Vagina (tissue), 2 donors: ENCODE data around the gene MUS81.

ENCODE experiments used
- CTCF ChIP-seq, 3 experiments: fragments of 450-650 bp in 2 of 3; fragments of 200-600 bp in 1 of 3; sonication (generic) in 1 of 3; IDR thresholded peaks; one replicate each; pipeline ENCODE4 v1.5.1; 2017 to 2019; ENCODE audit warnings: antibody characterized with exemption in 3 of 3, mild to moderate bottlenecking in 2 of 3, moderate library complexity in 2 of 3
- POLR2A ChIP-seq, 2 donors: fragments of 450-650 bp; IDR thresholded peaks; one replicate each; pipeline ENCODE4 v1.6.1; 2017; ENCODE audit warnings: antibody characterized with exemption in 2 of 2, mild to moderate bottlenecking in 2 of 2, moderate library complexity in 2 of 2

GRCh38 chr11:65861533-65862183, 1.4 kb downstream of the MUS81 start:
- TF ChIP-seq CTCF (IDR thresholded peaks at IDR 0.05) (no peak), POLR2A (IDR thresholded peaks at IDR 0.05) (no peak)
